Gastrocnemius medialis (tissue), 4 donors: ENCODE measurements around the gene NCOA6. TPM values are rescaled to one million over a fixed set of nuclear protein-coding genes. Genes with fewer than 3 reads are reported as not detected.
"Not testable (repeated sequence)": the region's sequence is repeated elsewhere in the genome, so short reads cannot be mapped to it uniquely, and the experiment has no call there.

Experiments used
- ATAC-seq, 2 donors: fragments of 150-250 bp; one replicate each; pipeline ENCODE4 v1.9.1; 2016
- DNase-seq, 2 donors: peaks; one replicate each; pipeline ENCODE4 v3.0.0-alpha.2; 2019
- H3K27ac ChIP-seq, 4 donors: fragments of 200-600 bp; sonication (generic); 1 replicate in 1 of 4; 2 replicates in 3 of 4; pipeline ENCODE4 v1.5.1; 2016 to 2018; ENCODE audit warnings: mild to moderate bottlenecking in 2 of 4, moderate library complexity in 1 of 4
- H3K27me3 ChIP-seq, 3 donors: fragments of 200-600 bp; sonication (generic) in 2 of 3; 1 replicate in 1 of 3; 2 replicates in 2 of 3; pipeline versions ENCODE4 v1.5.1 to v1.6.0; 2016 to 2019; ENCODE audit warnings: mild to moderate bottlenecking in 1 of 3, moderate library complexity in 1 of 3
- H3K36me3 ChIP-seq, 2 donors: fragments of 200-600 bp; sonication (generic) in 1 of 2; one replicate each; pipeline ENCODE4 v1.5.1; 2017 to 2018
- H3K4me1 ChIP-seq, 2 donors: fragments of 200-600 bp; sonication (generic) in 1 of 2; one replicate each; pipeline ENCODE4 v1.5.1; 2016 to 2017; ENCODE audit warnings: mild to moderate bottlenecking in 2 of 2
- H3K4me3 ChIP-seq, 4 donors: fragments of 200-600 bp; sonication (generic) in 3 of 4; 1 replicate in 1 of 4; 2 replicates in 3 of 4; pipeline ENCODE4 v1.5.1; 2016 to 2019; ENCODE audit warnings: mild to moderate bottlenecking in 2 of 4
- H3K9me3 ChIP-seq, 3 donors: fragments of 200-600 bp; sonication (generic) in 2 of 3; 1 replicate in 1 of 3; 2 replicates in 2 of 3; pipeline ENCODE4 v1.5.1; 2016 to 2019
- CTCF ChIP-seq, 5 experiments: fragments of 450-650 bp in 3 of 5; fragments of 200-600 bp in 2 of 5; sonication (generic) in 2 of 5; IDR thresholded peaks in 4 of 5; conservative IDR thresholded peaks in 1 of 5; 1 replicate in 4 of 5; 2 replicates in 1 of 5; pipeline ENCODE4 v1.5.1; 2016 to 2019; ENCODE audit warnings: antibody characterized with exemption in 5 of 5, mild to moderate bottlenecking in 3 of 5, moderate library complexity in 3 of 5
- POLR2A ChIP-seq, 2 donors: fragments of 450-650 bp; IDR thresholded peaks; one replicate each; pipeline ENCODE4 v1.6.1; 2017; ENCODE audit warnings: antibody characterized with exemption in 2 of 2, mild to moderate bottlenecking in 2 of 2, moderate library complexity in 2 of 2
- in situ Hi-C, 4 donors: fragments of 200-750 bp; cut with MboI; loops; one replicate each; pipeline versions ENCODE4 v1.15.0 to v1.8.0; 2017; ENCODE audit warnings: low sequenced_read_pairs in 4 of 4
- intact Hi-C: fragments of 100-400 bp; cut with DNase I; formaldehyde crosslinking; loops from one replicate; pipeline ENCODE4 v1.15.1; 2023; ENCODE audit warnings: low total_unique reads
- total RNA-seq, 4 donors: library from RNA; depleted of rRNA; stranded (reverse); fragments of >200 nt; gene quantifications; one replicate each; pipeline versions ENCODE4 v1.1.0 to v1.2.3, GENCODE V29; 2016

Gene NCOA6
- total RNA-seq, 4 donors from 2014 or later: 10.9 to 12.7 (median 11.6) TPM

DNA sequence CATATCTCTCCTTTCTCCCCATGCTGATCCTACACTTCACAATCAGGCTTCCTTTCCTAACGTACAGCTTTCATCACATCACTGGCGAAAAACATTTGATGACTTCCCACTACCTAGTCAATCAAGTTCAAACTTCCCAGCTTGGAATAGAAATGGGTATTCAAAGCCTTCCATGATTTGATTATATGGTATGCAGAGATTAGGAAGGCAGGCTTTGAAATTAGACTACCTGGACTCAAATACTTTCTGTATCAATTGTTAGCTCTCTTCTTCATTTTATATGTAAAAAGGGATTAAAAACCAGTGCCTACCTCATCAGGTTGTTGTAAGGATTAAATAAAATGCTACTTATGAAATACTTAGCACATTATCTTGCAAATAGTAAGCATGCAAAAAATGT lies 7.7 kb downstream of the NCOA6 start:
- TF ChIP-seq POLR2A (IDR thresholded peaks at IDR 0.05) (no peak), CTCF (IDR thresholded peaks at IDR 0.05 in 4 of 5, conservative IDR thresholded peaks at IDR 0.05 in 1 of 5) (no peak)
- Histone ChIP-seq H3K27ac (no peak overlapping the region), H3K4me1 (peaks cover 38 to 54% of the 10 kb centered on the region in 2 donors), H3K27me3 (no peaks in the 10 kb centered on the region), H3K36me3 (no peaks in the 10 kb centered on the region), H3K4me3 (no peak overlapping the region), H3K9me3 (no peaks in the 10 kb centered on the region)
- ATAC-seq (no peak), DNase-seq (no peak)
- in situ Hi-C loops (no loop called here), intact Hi-C loops (no loop called here)

DNA sequence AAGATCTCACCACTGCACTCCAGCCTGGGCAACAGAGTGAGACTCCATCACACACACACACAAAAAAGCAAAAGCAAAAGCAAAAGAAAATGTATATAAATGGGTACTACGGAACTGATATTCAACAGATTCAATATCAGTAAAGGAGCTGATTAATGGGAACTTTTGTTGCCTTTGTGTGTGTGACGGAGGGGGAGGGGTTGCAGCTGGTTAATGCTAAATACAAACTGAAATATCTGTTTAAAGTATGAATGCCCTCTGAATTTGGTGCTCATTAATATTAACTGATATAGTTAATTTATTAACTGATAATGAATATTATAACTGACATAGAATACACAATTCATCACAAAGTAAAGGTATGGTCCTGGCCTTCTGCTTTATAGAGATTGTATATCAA lies 8.4 kb downstream of the NCOA6 start:
- in situ Hi-C loops (no loop called here), intact Hi-C loops (no loop called here)
- ATAC-seq (no peak), DNase-seq (no peak)
- H3K27ac ChIP-seq: no peak overlapping the region
- H3K4me3 ChIP-seq: no peak overlapping the region
- no peaks in the 10 kb centered on the region for H3K27me3 ChIP-seq
- H3K9me3 ChIP-seq: no peaks in the 10 kb centered on the region
- no peaks in the 10 kb centered on the region for H3K36me3 ChIP-seq
- TF ChIP-seq CTCF (IDR thresholded peaks at IDR 0.05 in 4 of 5, conservative IDR thresholded peaks at IDR 0.05 in 1 of 5): no peak
- no peak for TF ChIP-seq POLR2A (IDR thresholded peaks at IDR 0.05)
- peaks cover 31 to 46% of the 10 kb centered on the region in 2 donors for H3K4me1 ChIP-seq

GRCh38 chr20:34815636-34816035 lies 9.8 kb downstream of the NCOA6 start:
- ATAC-seq (no peak), DNase-seq (no peak)
- H3K4me3 ChIP-seq: no peak overlapping the region
- in situ Hi-C loops: no loop called here
- intact Hi-C loops: no loop called here
- no peak for TF ChIP-seq POLR2A (IDR thresholded peaks at IDR 0.05)
- TF ChIP-seq CTCF (IDR thresholded peaks at IDR 0.05 in 4 of 5, conservative IDR thresholded peaks at IDR 0.05 in 1 of 5): no peak
- H3K9me3 ChIP-seq: no peaks in the 10 kb centered on the region
- no peak overlapping the region for H3K27ac ChIP-seq
- no peaks in the 10 kb centered on the region for H3K36me3 ChIP-seq
- H3K27me3 ChIP-seq: no peaks in the 10 kb centered on the region
- H3K4me1 ChIP-seq: peaks cover 27 to 35% of the 10 kb centered on the region in 2 donors

DNA sequence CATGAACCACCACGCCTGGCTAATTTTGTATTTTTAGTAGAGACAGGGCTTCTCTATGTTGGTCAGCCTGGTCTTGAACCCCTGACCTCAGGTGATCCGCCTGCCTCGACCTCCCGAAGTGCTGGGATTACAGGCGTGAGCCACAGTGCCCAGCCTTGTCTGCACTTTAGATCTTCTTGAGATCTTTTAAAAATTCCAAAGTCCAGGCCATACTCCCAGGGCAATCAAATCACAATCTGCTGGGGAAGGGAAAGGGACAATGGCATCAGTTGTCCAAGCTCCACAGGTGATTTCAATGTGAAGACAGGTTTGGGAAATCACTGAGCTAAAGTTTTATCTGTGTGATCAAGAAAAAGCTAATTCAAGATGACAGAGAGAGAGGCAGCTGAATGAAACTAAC lies 16.9 kb downstream of the NCOA6 start:
- Histone ChIP-seq H3K4me3 (no peak overlapping the region), H3K27ac (no peak overlapping the region), H3K36me3 (no peaks in the 10 kb centered on the region), H3K4me1 (no peaks in the 10 kb centered on the region), H3K27me3 (no peaks in the 10 kb centered on the region), H3K9me3 (no peaks in the 10 kb centered on the region)
- ATAC-seq (no peak), DNase-seq (no peak)
- intact Hi-C loops (no loop called here), in situ Hi-C loops (no loop called here)
- TF ChIP-seq POLR2A (IDR thresholded peaks at IDR 0.05) (no peak), CTCF (IDR thresholded peaks at IDR 0.05 in 4 of 5, conservative IDR thresholded peaks at IDR 0.05 in 1 of 5) (no peak)

DNA sequence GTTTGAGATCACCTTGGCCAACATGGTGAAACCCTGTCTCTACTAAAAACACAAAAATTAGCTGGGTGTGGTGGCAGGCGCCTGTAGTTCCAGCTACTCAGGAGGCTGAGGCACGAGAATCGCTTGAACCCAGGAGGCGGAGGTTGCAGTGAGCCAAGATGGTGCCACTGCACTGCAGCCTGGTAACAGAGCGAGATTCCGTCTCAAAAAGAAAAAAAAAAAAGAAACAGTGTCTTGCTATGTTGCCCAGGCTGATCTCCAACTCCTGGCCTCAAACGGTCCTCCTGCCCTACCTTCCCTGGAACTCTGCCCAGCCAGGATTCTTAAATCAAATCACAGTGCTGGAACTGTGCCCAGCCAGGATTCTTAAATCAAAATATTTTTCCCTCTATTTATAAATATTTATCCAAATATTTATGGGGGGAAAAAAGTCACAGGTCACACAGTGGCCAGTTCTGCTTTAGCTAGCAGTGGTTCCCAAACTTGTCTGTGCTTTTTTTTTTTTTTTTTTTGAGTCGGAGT lies 17.4 kb downstream of the NCOA6 start:
- DNase-seq, H3K4me1 ChIP-seq, in situ Hi-C loops, H3K9me3 ChIP-seq, ATAC-seq, H3K27me3 ChIP-seq, H3K36me3 ChIP-seq, intact Hi-C loops, H3K4me3 ChIP-seq, H3K27ac ChIP-seq: not testable (repeated sequence)
